ENCODE data around the gene OR52B6. TPM values are rescaled to one million over a fixed set of nuclear protein-coding genes. Genes with fewer than 3 reads are reported as not detected.
A peak's percentile ranks its signal among the peaks of the same experiment; 100 is the strongest.

The OR52B6 gene
- total and polyA plus RNA-seq, 10 of the 15 experiments (the other 5 are each of a cell fraction or from before 2014, with no cell fraction given) = 0.07 TPM; not detected in 9

- TF ChIP-seq, protein P1, sequence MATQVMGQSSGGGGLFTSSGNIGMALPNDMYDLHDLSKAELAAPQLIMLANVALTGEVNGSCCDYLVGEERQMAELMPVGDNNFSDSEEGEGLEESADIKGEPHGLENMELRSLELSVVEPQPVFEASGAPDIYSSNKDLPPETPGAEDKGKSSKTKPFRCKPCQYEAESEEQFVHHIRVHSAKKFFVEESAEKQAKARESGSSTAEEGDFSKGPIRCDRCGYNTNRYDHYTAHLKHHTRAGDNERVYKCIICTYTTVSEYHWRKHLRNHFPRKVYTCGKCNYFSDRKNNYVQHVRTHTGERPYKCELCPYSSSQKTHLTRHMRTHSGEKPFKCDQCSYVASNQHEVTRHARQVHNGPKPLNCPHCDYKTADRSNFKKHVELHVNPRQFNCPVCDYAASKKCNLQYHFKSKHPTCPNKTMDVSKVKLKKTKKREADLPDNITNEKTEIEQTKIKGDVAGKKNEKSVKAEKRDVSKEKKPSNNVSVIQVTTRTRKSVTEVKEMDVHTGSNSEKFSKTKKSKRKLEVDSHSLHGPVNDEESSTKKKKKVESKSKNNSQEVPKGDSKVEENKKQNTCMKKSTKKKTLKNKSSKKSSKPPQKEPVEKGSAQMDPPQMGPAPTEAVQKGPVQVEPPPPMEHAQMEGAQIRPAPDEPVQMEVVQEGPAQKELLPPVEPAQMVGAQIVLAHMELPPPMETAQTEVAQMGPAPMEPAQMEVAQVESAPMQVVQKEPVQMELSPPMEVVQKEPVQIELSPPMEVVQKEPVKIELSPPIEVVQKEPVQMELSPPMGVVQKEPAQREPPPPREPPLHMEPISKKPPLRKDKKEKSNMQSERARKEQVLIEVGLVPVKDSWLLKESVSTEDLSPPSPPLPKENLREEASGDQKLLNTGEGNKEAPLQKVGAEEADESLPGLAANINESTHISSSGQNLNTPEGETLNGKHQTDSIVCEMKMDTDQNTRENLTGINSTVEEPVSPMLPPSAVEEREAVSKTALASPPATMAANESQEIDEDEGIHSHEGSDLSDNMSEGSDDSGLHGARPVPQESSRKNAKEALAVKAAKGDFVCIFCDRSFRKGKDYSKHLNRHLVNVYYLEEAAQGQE (IDR thresholded peaks at IDR 0.05; ENCODE audit: low read depth, low read length) = no peak
- TF ChIP-seq CBX5 (IDR thresholded peaks at IDR 0.05; ENCODE audit: low read depth) = no peak
- no peak for TF ChIP-seq POLR2AphosphoS2 (IDR thresholded peaks at IDR 0.05; ENCODE audit: low read depth, low read length)
- TF ChIP-seq NR2C2 (IDR thresholded peaks at IDR 0.05; ENCODE audit: borderline replicate concordance, control insufficient read depth, insufficient read length, low read depth) = no peak
- TF ChIP-seq SUPT20H (IDR thresholded peaks at IDR 0.05; ENCODE audit: borderline replicate concordance, control insufficient read depth, low read depth, low read length) = no peak
These were observed 17.3 kb downstream of the OR52B6 start (continued) for GRCh38 chr11:5597953-5598352.

- Histone ChIP-seq H3K9ac (ENCODE audit: control insufficient read depth, insufficient read depth, low read length) (no peak overlapping the region), H4K20me1 (ENCODE audit: control insufficient read depth, insufficient read depth) (no peaks in the 10 kb centered on the region; the same call in 1 of the 2 replicates), H2AFZ (ENCODE audit: control insufficient read depth, low read depth, low read length) (no peak overlapping the region; the same call in 1 of the 2 replicates), H3K4me2 (ENCODE audit: control insufficient read depth, insufficient read depth) (no peak overlapping the region), H3K27ac (ENCODE audit: control insufficient read depth, insufficient read depth) (no peak overlapping the region), H3K27me3 (replicated peaks in 1 of 2; ENCODE audit: control insufficient read depth in 2 of 2, insufficient read depth in 2 of 2, low read length in 1 of 2) (no peaks in the 10 kb centered on the region), H3K4me3 (no peak overlapping the region), H3K4me1 (ENCODE audit: control insufficient read depth, insufficient read depth, low read length) (no peaks in the 10 kb centered on the region; the same call in 1 of the 2 replicates), H3K79me2 (ENCODE audit: control insufficient read depth, insufficient read depth, low read length) (no peaks in the 10 kb centered on the region), H3K9me3 (replicated peaks; ENCODE audit: control insufficient read depth, insufficient read depth, low read length) (no peaks in the 10 kb centered on the region), H3K36me3 (ENCODE audit: control insufficient read depth in 2 of 2, insufficient read depth in 2 of 2, low read length in 1 of 2) (peaks cover 0 to 2% of the 10 kb centered on the region in 2 experiments; a peak in 1 of 4 replicates)
- DNase-seq (ENCODE audit: low read depth, low spot score) = peak; percentile 23
- peak; percentile 95 for FAIRE-seq
- in situ Hi-C loops (cut with MboI) (loop anchor here (5.0 kb wide), 1 partner anchor 202 kb away; no protein-coding TSS in a partner anchor), intact Hi-C loops (cut with micrococcal nuclease; ENCODE audit: unreplicated experiment) (loop anchor here (1.0 to 2.0 kb wide), 3 partner anchors 112 to 290 kb away; partner anchors contain the start of gene OR52N2)
- RAD21 ChIA-PET (ENCODE audit: unreplicated experiment) = interaction anchor here (1.1 to 3.4 kb wide), 5 partner anchors 84 to 291 kb away, joined by 3 to 13 read pairs (median 5); partner anchors contain the start of gene TRIM5
- 33% methylated on average over 9 of the region's 9 CpGs for WGBS (ENCODE audit: insufficient coverage, insufficient replicate concordance, low lambda C conversion rate, missing lambda C conversion rate)
- SMC1A ChIA-PET (ENCODE audit: uncharacterized antibody, unreplicated experiment) = interaction anchor here (0.6 to 4.6 kb wide), 12 partner anchors 78 to 630 kb away, joined by 3 to 21 read pairs (median 4); partner anchors contain the start of genes OR52N2, OR56B1, TRIM22 and TRIM5
- BruUV-seq (replicated peaks) = no TSS peak
- peak; percentile 98 for ATAC-seq
- POLR2A ChIA-PET = no interaction called here
- CTCF ChIA-PET = interaction anchor here (0.5 to 3.9 kb wide), 23 partner anchors 8 to 291 kb away, joined by 3 to 23 read pairs (median 4); partner anchors contain the start of genes OR52N2 and TRIM5
- no peak for TF ChIP-seq POU2F2 (IDR thresholded peaks at IDR 0.05; ENCODE audit: borderline replicate concordance, low read depth, low read length)
- no peak for TF ChIP-seq BHLHE40 (IDR thresholded peaks at IDR 0.05; ENCODE audit: borderline replicate concordance in 1 of 2, low read depth in 2 of 2, low read length in 1 of 2)
- TF ChIP-seq CTCF (IDR thresholded peaks at IDR 0.05 in 2 of 3, conservative IDR thresholded peaks at IDR 0.05 in 1 of 3; ENCODE audit: control insufficient read depth in 2 of 3, extremely low read depth in 1 of 3, insufficient read depth in 1 of 3, low read depth in 3 of 3, low read length in 3 of 3) = peak; percentile 80 to 94 (median 87)
- TF ChIP-seq ASH2L (IDR thresholded peaks at IDR 0.05; ENCODE audit: borderline replicate concordance, low read depth) = no peak
- no peak for TF ChIP-seq MTA3 (IDR thresholded peaks at IDR 0.05; ENCODE audit: borderline replicate concordance, low read length)
- TF ChIP-seq SRF (IDR thresholded peaks at IDR 0.05; ENCODE audit: low read depth in 2 of 2, low read length in 2 of 2) = no peak
- peak; percentile 69 for TF ChIP-seq YY1 (IDR thresholded peaks at IDR 0.05; ENCODE audit: low read depth, low read length)
- TF ChIP-seq BMI1 (IDR thresholded peaks at IDR 0.05; ENCODE audit: borderline replicate concordance) = no peak
- no peak for TF ChIP-seq SP1 (IDR thresholded peaks at IDR 0.05; ENCODE audit: low read depth, low read length)
These were observed 19.7 kb downstream of the OR52B6 start for GRCh38 chr11:5600374-5600851.

All from GM12878 (cell line).